NB4 (cell line): ENCODE results near the gene FAM222A.
A peak's percentile ranks its signal among the peaks of the same experiment; 100 is the strongest.

Experiments
- DNase-seq: peaks from one replicate; pipeline ENCODE4 v3.0.0; 2010; ENCODE audit warnings: low read depth
- H3K4me3 ChIP-seq: one replicate; pipeline ENCODE4 v1.5.1; 2011; ENCODE audit warnings: mild to moderate bottlenecking, low read depth, low read length, moderate library complexity
- MAX ChIP-seq: IDR thresholded peaks from 2 replicates; pipeline ENCODE4 v1.6.1; 2011; ENCODE audit warnings: low read depth, low read length
- MYC ChIP-seq: IDR thresholded peaks from 2 replicates; pipeline ENCODE4 v1.6.1; 2011; ENCODE audit warnings: low read depth, low read length
- POLR2A ChIP-seq: IDR thresholded peaks from 2 replicates; pipeline ENCODE4 v1.6.1; 2011; ENCODE audit warnings: mild to moderate bottlenecking; ENCODE audit not compliant: insufficient read length; ENCODE audit errors: extremely low read depth
- TF ChIP-seq, protein P1 (sequence below): IDR thresholded peaks from one replicate; pipeline ENCODE4 v1.5.1; 2012; ENCODE audit warnings: low read depth, low read length

The FAM222A gene

GRCh38 chr12:109711596-109712461, 1.8 kb upstream of the FAM222A start:
- TF ChIP-seq POLR2A (no peak), MAX (no peak), MYC (no peak)
- TF ChIP-seq, protein P1, sequence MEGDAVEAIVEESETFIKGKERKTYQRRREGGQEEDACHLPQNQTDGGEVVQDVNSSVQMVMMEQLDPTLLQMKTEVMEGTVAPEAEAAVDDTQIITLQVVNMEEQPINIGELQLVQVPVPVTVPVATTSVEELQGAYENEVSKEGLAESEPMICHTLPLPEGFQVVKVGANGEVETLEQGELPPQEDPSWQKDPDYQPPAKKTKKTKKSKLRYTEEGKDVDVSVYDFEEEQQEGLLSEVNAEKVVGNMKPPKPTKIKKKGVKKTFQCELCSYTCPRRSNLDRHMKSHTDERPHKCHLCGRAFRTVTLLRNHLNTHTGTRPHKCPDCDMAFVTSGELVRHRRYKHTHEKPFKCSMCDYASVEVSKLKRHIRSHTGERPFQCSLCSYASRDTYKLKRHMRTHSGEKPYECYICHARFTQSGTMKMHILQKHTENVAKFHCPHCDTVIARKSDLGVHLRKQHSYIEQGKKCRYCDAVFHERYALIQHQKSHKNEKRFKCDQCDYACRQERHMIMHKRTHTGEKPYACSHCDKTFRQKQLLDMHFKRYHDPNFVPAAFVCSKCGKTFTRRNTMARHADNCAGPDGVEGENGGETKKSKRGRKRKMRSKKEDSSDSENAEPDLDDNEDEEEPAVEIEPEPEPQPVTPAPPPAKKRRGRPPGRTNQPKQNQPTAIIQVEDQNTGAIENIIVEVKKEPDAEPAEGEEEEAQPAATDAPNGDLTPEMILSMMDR, result no peak
- DNase-seq, result no peak
- H3K4me3 ChIP-seq, result no peak overlapping the region

GRCh38 chr12:109714141-109714912, 702 bp downstream of the FAM222A start:
- DNase-seq, result peak; percentile 84
- TF ChIP-seq, protein P1, result no peak
- TF ChIP-seq MYC, result no peak
- 0 out of 2 replicates have a peak, but pooled peaks have one; percentile 1 for TF ChIP-seq MAX
- TF ChIP-seq POLR2A, result no peak
- peak overlapping the region; percentile 44 for H3K4me3 ChIP-seq

- H3K4me3 ChIP-seq, result peak overlapping the region; percentile 44
- TF ChIP-seq MYC (no peak), MAX (no peak), POLR2A (no peak)
- TF ChIP-seq, protein P1, result no peak
- DNase-seq, result no peak
Measured at GRCh38 chr12:109714913-109715244, 1.3 kb downstream of the FAM222A start.

DNA sequence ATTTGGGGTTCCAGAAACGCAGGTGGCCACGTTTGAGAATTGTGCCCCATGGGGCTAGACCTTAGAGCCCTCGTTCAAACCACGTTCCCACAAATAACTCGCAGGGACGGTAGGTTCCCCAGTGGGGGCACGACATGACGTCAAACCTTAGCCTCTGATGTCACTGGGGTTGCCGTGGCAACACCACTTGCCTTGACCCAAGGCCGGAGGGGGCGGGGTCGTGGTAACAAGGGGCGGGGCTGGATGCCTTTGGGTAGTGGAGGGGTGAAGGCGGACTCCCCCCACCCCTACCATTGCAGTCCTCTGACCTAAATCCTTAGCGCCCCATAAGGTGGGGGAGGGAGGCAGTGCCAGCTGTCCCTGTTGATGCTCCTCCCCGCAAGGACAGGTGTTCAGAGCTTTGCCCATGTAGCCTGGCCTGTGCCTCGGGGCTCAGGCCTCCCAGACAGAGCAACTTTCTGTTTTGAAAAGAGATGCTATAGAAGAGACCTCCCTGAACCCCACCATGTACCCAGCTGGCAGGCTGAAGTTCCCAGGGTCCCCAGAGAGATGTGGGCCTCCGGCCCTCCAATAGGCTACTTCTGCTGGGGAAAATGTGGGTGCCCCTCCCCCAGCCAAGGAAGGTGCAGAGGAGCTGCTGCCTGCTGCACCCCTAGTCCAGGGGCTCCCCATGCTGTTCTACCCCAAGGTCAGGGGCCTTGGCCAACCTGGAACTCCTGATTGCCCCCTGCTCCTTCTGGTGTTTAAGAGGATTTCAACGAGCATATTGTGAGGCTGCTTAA, 1.9 kb downstream of the FAM222A start:
- H3K4me3 ChIP-seq, result no peak overlapping the region
- TF ChIP-seq MAX (no peak), MYC (no peak), POLR2A (no peak)
- TF ChIP-seq, protein P1, result no peak
- peak; percentile 41 for DNase-seq

GRCh38 chr12:109716092-109716479, 2.5 kb downstream of the FAM222A start:
- TF ChIP-seq MAX (no peak), POLR2A (no peak)
- no peak overlapping the region for H3K4me3 ChIP-seq
- DNase-seq, result no peak
